ENCODE data around the gene FEN1. TPM values are rescaled to one million over a fixed set of nuclear protein-coding genes. Genes with fewer than 3 reads are reported as not detected.

FEN1 gene
- total and polyA plus RNA-seq, 8 donors = 13.9 to 42.4 (median 26.2) TPM

DNA sequence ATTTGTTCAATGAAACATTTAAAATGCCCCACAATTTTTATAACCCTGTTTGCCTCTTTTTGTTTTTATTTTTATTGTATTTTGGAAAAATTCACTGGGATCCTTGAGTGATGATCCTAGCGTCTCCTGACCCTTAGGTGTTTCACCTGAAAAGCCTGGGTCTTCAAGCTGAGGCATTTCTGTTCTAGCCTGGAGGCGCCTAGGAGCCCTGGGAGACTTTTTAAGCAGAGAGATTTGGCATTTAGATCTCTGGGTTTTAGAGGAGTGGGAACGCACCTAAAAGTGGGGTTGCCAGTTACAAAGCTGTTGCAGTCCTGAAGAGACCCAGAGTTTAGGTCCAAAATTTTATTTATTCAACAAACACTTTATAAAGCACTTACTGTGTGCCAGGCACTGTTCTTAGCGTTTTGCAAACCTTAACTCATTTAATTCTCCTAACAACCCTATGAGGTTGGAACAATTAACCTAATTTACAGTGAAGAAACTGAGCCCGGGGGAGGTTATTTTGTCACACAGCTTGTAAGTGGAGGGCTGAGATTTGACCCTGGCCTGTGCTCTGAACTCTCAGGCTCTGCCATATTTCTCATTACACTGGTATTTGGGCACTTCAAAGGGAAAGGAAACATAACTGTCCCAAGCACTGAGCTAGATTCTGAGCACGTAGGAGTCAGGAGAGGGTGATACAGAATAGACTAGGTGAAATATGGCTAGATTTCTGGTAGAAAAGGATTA, 24.9 kb downstream of the FEN1 start:
- intact Hi-C loops (cut with DNase I) = no loop called here
- H3K9me3 ChIP-seq = no peaks in the 10 kb centered on the region
- peaks cover 0 to 28% of the 10 kb centered on the region in 2 donors for H3K27me3 ChIP-seq
- peaks cover 3 to 27% of the 10 kb centered on the region in 2 donors for H3K4me1 ChIP-seq
- peak overlapping the region; percentile 95 to 97 for H3K27ac ChIP-seq
- peak overlapping the region; percentile 54 to 68 for H3K4me3 ChIP-seq
- TF ChIP-seq, protein P1, sequence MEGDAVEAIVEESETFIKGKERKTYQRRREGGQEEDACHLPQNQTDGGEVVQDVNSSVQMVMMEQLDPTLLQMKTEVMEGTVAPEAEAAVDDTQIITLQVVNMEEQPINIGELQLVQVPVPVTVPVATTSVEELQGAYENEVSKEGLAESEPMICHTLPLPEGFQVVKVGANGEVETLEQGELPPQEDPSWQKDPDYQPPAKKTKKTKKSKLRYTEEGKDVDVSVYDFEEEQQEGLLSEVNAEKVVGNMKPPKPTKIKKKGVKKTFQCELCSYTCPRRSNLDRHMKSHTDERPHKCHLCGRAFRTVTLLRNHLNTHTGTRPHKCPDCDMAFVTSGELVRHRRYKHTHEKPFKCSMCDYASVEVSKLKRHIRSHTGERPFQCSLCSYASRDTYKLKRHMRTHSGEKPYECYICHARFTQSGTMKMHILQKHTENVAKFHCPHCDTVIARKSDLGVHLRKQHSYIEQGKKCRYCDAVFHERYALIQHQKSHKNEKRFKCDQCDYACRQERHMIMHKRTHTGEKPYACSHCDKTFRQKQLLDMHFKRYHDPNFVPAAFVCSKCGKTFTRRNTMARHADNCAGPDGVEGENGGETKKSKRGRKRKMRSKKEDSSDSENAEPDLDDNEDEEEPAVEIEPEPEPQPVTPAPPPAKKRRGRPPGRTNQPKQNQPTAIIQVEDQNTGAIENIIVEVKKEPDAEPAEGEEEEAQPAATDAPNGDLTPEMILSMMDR (IDR thresholded peaks at IDR 0.05) = no peak
- peak in 1 of 4 donors; percentile 18 for DNase-seq
- no peak for ATAC-seq
- peaks cover 0 to 2% of the 10 kb centered on the region in 2 donors for H3K36me3 ChIP-seq

DNA sequence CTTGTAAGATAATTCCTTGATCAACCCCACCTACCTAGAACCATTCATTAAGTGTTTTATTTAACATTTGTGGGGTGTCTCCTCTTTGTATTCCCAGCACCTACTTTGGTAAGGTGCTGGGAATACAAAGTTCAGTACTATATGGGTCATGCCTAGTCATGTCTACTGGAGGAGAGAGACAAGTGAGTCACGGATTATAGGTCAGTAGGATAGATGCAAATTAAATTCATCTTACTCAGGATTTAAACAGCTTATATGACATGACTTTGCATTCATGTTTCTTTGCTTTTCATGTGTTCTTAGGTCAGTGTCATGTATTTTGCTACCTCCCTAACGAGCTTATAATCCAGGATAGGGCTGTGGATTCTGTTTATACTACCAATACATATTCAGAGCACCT, 27.5 kb downstream of the FEN1 start:
- TF ChIP-seq, protein P1 (IDR thresholded peaks at IDR 0.05) = no peak
- ATAC-seq (no peak), DNase-seq (no peak)
- Histone ChIP-seq H3K4me3 (no peak overlapping the region), H3K4me1 (peaks cover 3 to 20% of the 10 kb centered on the region in 2 donors), H3K9me3 (no peaks in the 10 kb centered on the region), H3K27me3 (peaks cover 0 to 24% of the 10 kb centered on the region in 2 donors), H3K36me3 (no peaks in the 10 kb centered on the region), H3K27ac (no peak overlapping the region)
- intact Hi-C loops (cut with DNase I) = no loop called here

DNA sequence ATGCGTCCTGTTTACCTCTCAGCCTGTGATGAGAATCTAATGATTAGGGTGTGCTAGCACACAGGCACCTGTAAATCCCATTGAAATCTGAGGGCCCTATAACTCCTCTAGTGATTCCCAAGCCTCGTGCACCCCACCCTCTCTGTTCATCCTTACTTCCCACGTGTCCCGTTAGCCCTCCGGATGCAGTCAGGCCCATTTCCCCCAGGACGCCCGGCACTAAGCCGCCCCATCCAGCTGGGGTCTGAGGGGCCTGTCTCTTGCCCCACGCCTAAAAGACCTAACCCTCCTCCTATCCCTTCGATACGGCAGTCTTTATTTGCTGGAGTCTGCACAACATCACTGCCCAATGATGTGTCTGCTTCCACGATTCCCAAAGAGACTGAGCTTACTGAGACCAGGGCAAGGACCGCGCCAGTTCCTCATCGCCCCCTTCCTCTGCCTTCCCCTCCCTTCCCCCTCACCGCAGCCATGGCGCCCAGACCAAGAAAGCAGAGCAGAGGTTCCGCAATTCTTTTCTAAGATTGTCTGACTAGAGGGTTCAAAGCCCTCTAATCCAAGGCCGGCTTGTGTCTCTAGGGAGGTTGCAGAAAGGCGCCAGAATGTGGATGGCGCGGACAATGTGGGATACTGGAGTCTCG, 34.3 kb downstream of the FEN1 start:
- ATAC-seq = peak; percentile 2
- intact Hi-C loops (cut with DNase I) = no loop called here
- TF ChIP-seq, protein P1 (IDR thresholded peaks at IDR 0.05) = no peak

DNA sequence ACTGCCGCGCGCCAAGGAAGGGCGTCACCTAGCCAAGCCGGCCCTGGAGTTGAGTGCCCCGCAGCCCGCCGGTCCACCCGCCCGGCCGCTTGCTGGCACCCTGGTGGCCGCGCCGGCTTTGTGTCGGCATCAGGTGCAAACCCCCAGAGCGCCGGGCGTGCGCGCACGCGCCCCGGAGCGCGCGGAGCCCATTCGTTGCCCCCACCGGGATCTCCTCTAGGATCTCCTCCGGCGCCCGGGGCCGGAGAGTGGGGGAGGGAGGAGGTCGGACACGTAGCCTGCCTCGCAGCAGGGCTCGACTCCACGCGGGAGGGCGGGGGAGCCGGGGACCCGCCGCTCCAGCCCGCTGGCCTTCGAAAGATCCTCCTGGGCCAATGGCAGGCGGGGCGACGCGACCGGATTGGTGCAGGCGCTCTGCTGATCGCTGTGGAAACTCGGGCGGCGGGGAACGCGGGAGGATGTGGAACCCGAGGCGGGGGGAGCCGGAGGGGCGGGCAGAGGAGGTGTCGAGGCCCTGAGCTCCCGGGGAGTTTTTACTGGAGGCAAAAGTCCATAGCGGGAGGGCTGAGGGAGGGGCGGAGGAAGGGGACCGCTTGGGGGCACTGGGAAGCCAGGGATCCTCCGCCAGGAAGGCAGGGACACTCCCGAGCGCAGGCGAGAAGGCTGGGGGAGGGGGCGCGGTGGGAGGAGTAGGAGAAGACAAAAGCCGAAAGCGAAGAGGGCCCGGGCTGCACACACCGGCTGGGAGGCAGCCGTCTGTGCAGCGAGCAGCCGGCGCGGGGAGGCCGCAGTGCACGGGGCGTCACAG, 35.1 kb downstream of the FEN1 start, which contains the start of gene FADS2:
Gene FADS2, plus strand, starts transcription at position 730 of the 808 bp plus-strand sequence. CDS start 91 bp downstream, outside the sequence.
- DNase-seq (peak; percentile 73 to 97 (median 90)), ATAC-seq (peak; percentile 89)
- Histone ChIP-seq H3K9me3 (no peaks in the 10 kb centered on the region), H3K27me3 (peaks cover 0 to 29% of the 10 kb centered on the region in 2 donors), H3K27ac (peak within 1 kb of the TSS; percentile 86 to 92), H3K4me3 (peak within 1 kb of the TSS; percentile 45 to 76), H3K36me3 (no peaks in the 10 kb centered on the region), H3K4me1 (peaks cover 20 to 56% of the 10 kb centered on the region in 2 donors)
- TF ChIP-seq, protein P1 (IDR thresholded peaks at IDR 0.05) = no peak
- intact Hi-C loops (cut with DNase I) = no loop called here

More for the DNA sequence above, 34.3 kb downstream of the FEN1 start:
- peak in 1 of 4 donors; percentile 23 for DNase-seq
- Histone ChIP-seq H3K4me1 (peaks cover 20 to 53% of the 10 kb centered on the region in 2 donors), H3K36me3 (no peaks in the 10 kb centered on the region), H3K27me3 (peaks cover 0 to 29% of the 10 kb centered on the region in 2 donors), H3K27ac (peak overlapping the region; percentile 86 to 92), H3K4me3 (peak overlapping the region; percentile 45 to 76), H3K9me3 (no peaks in the 10 kb centered on the region)
